DOHH2 (cell line): ENCODE data around the gene C2CD3.

Experiments used
- H3F3A ChIP-seq: fragments of 200-600 bp; sonication (generic), shearing (Covaris generic); 2 replicates; pipeline ENCODE4 v1.6.0; 2016; ENCODE audit warnings: antibody characterized with exemption, mild to moderate bottlenecking; ENCODE audit not compliant: control insufficient read depth, insufficient read depth
- H3K27ac ChIP-seq: fragments of 200-600 bp; sonication (generic); 2 replicates; pipeline ENCODE4 v1.5.1; 2014; ENCODE audit warnings: low read depth, mild to moderate bottlenecking, low read length, moderate library complexity
- H3K27me3 ChIP-seq: fragments of 200-600 bp; sonication (generic); 2 replicates; pipeline ENCODE4 v1.6.1; 2014; ENCODE audit warnings: mild to moderate bottlenecking, low read length, mixed read lengths; ENCODE audit not compliant: control insufficient read depth
- H3K36me3 ChIP-seq: fragments of 200-600 bp; sonication (generic); 2 replicates; pipeline ENCODE4 v1.6.1; 2014; ENCODE audit warnings: mild to moderate bottlenecking, low read length, moderate library complexity, mixed read lengths; ENCODE audit not compliant: control insufficient read depth
- H3K4me1 ChIP-seq: fragments of 200-600 bp; sonication (generic); 2 replicates; pipeline ENCODE4 v1.6.1; 2014; ENCODE audit warnings: mild to moderate bottlenecking, low read length, mixed read lengths; ENCODE audit not compliant: control insufficient read depth
- H3K4me2 ChIP-seq: fragments of 200-600 bp; sonication (generic); 2 replicates; pipeline ENCODE4 v1.6.0; 2014; ENCODE audit warnings: mild to moderate bottlenecking, low read length, moderate library complexity
- H3K4me3 ChIP-seq: fragments of 200-600 bp; sonication (generic); 2 replicates; pipeline ENCODE4 v1.5.1; 2014; ENCODE audit warnings: mild to moderate bottlenecking, low read length, mixed read lengths
- H3K79me2 ChIP-seq: fragments of 200-600 bp; sonication (generic); 2 replicates; pipeline ENCODE4 v1.6.1; 2014; ENCODE audit warnings: mild to moderate bottlenecking, low read length, mixed read lengths; ENCODE audit not compliant: control insufficient read depth
- H3K9me2 ChIP-seq: fragments of 200-600 bp; sonication (generic); replicated peaks from 2 replicates; pipeline ENCODE4 v1.6.1; 2014; ENCODE audit warnings: mild to moderate bottlenecking, low read length, mixed read lengths; ENCODE audit not compliant: control insufficient read depth
- H3K9me3 ChIP-seq: fragments of 200-600 bp; sonication (generic); 2 replicates; pipeline ENCODE4 v1.6.1; 2014; ENCODE audit warnings: antibody characterized with exemption, low read length, mixed read lengths; ENCODE audit not compliant: control insufficient read depth, insufficient read depth
- H4K20me1 ChIP-seq: fragments of 200-600 bp; sonication (generic); 2 replicates; pipeline ENCODE4 v1.6.0; 2014; ENCODE audit warnings: low read depth, mild to moderate bottlenecking, antibody characterized with exemption, low read length, moderate library complexity; ENCODE audit not compliant: control insufficient read depth, insufficient read depth
- CTCF ChIP-seq: fragments of 200-600 bp; sonication (generic); IDR thresholded peaks from one replicate; pipeline ENCODE4 v1.5.1; 2014; ENCODE audit warnings: antibody characterized with exemption, mild to moderate bottlenecking, low read depth, low read length; ENCODE audit not compliant: poor library complexity, severe bottlenecking
- EZH2phosphoT487 ChIP-seq: fragments of 200-600 bp; sonication (generic); IDR thresholded peaks from 2 replicates; pipeline ENCODE4 v1.6.1; 2017; ENCODE audit warnings: borderline replicate concordance, mild to moderate bottlenecking, antibody characterized with exemption, low read length, moderate library complexity, mixed read lengths

Gene C2CD3

GRCh38 chr11:73963861-73964260 lies 206.9 kb downstream of the C2CD3 start:
- H3K36me3 ChIP-seq: no peaks in the 10 kb centered on the region
- H3F3A ChIP-seq: no peaks in the 10 kb centered on the region
- H3K9me2 ChIP-seq: no peaks in the 10 kb centered on the region
- no peaks in the 10 kb centered on the region for H3K79me2 ChIP-seq
- H3K27ac ChIP-seq: no peak overlapping the region
- peaks cover 8% of the 10 kb centered on the region for H3K27me3 ChIP-seq
- H3K9me3 ChIP-seq: no peaks in the 10 kb centered on the region
- H3K4me1 ChIP-seq: peaks cover 14% of the 10 kb centered on the region
- no peaks in the 10 kb centered on the region for H4K20me1 ChIP-seq
- TF ChIP-seq CTCF (no peak), EZH2phosphoT487 (no peak)
- peak overlapping the region; percentile 57; the same call in 1 of the 2 replicates for H3K4me2 ChIP-seq
- no peak overlapping the region for H3K4me3 ChIP-seq
